K562 (cell line): ENCODE results near the gene PIK3CG. TPM values are rescaled to one million over a fixed set of nuclear protein-coding genes. Genes with fewer than 3 reads are reported as not detected.

ENCODE experiments used
- BRD4 ChIP-seq: fragments of 200-600 bp; sonication (generic); IDR thresholded peaks from 2 replicates; pipeline ENCODE4 v1.6.1; 2017; ENCODE audit warnings: inconsistent platforms
- CBX2 ChIP-seq: fragments of 200-600 bp; sonication (generic); IDR thresholded peaks from one replicate; pipeline ENCODE4 v1.6.1; 2012; ENCODE audit warnings: mild to moderate bottlenecking, low read length, inconsistent platforms; ENCODE audit not compliant: insufficient read depth, poor library complexity, severe bottlenecking
- EGR1 ChIP-seq: fragments of 450-650 bp; conservative IDR thresholded peaks from 2 replicates; pipeline ENCODE4 v1.6.1; 2017; ENCODE audit warnings: mild to moderate bottlenecking
- JUND ChIP-seq, 2 experiments: IDR thresholded peaks; 2 replicates in 1 of 2; 3 replicates in 1 of 2; pipeline ENCODE4 v1.6.1; 2011; ENCODE audit warnings: borderline replicate concordance in 2 of 2, low read depth in 2 of 2, low read length in 2 of 2, improper control_type of control experiment in 1 of 2, missing biosample characterization in 1 of 2, missing genetic modification characterization in 1 of 2, missing genetic modification reagents in 1 of 2
- KHSRP ChIP-seq: fragments of 450-650 bp; IDR thresholded peaks from 2 replicates; pipeline ENCODE4 v1.6.1; 2017
- L3MBTL2 ChIP-seq: fragments of 450-650 bp; IDR thresholded peaks from 2 replicates; pipeline ENCODE4 v1.6.1; 2016; ENCODE audit warnings: mild to moderate bottlenecking, moderate library complexity
- MAFG ChIP-seq: fragments of 450-650 bp; conservative IDR thresholded peaks from 2 replicates; pipeline ENCODE4 v1.6.1; 2016; ENCODE audit warnings: missing genetic modification characterization, missing compliant biosample characterization
- MED1 ChIP-seq: sonication (generic); formaldehyde crosslinking; IDR thresholded peaks from 2 replicates; pipeline ENCODE4 v1.8.1; 2023; ENCODE audit warnings: missing genetic modification reagents, borderline replicate concordance
- MYC ChIP-seq, 2 experiments: fragments of 250-450 bp in 1 of 2; sonication (Bioruptor Pico) in 1 of 2; IDR thresholded peaks; 2 replicates each; pipeline versions ENCODE4 v1.5.1 to v1.6.1; 2012 to 2021; ENCODE audit warnings: low read depth in 2 of 2, borderline replicate concordance in 1 of 2, improper control_type of control experiment in 1 of 2, low read length in 1 of 2, mild to moderate bottlenecking in 1 of 2, moderate library complexity in 1 of 2
- NCOA1 ChIP-seq: fragments of 450-650 bp; IDR thresholded peaks from 2 replicates; pipeline ENCODE4 v1.6.1; 2016; ENCODE audit warnings: low read depth
- NR2F6 ChIP-seq: fragments of 450-650 bp; formaldehyde crosslinking; IDR thresholded peaks from 2 replicates; pipeline ENCODE4 v1.4.0; 2020; ENCODE audit warnings: mild to moderate bottlenecking
- POLR2G ChIP-seq: fragments of 200-400 bp; formaldehyde crosslinking; IDR thresholded peaks from 2 replicates; pipeline ENCODE4 v1.6.1; 2017; ENCODE audit warnings: low read depth, mild to moderate bottlenecking, antibody characterized with exemption, low read length, moderate library complexity
- PTTG1 ChIP-seq: fragments of 450-650 bp; IDR thresholded peaks from 2 replicates; pipeline ENCODE4 v1.6.1; 2016; ENCODE audit warnings: low read depth, mild to moderate bottlenecking, missing genetic modification characterization, missing compliant biosample characterization
- TCF3 ChIP-seq: sonication (generic); formaldehyde crosslinking; IDR thresholded peaks from 2 replicates; pipeline ENCODE4 v1.4.0; 2020; ENCODE audit warnings: mild to moderate bottlenecking, missing genetic modification reagents
- ZNF165 ChIP-seq: fragments of 250-450 bp; sonication (Bioruptor Pico); IDR thresholded peaks from 2 replicates; pipeline ENCODE4 v1.4.0; 2020; ENCODE audit warnings: borderline replicate concordance
- polyA plus RNA-seq, 8 experiments: library from polyadenylated mRNA; depleted of rRNA in 4 of 8; stranded (reverse) in 5 of 8; unstranded in 3 of 8; fragments of >200 nt; fragmentation: Nextera tagmentation in 2 of 8; fragmentation: Illumina TruSeq in 1 of 8; extraction: Ambion mirVana in 2 of 8; extraction: Trizol in 1 of 8; gene quantifications; 2 replicates each; pipeline versions ENCODE4 v1.2.1 to v1.2.3, GENCODE V29; 2011 to 2014; ENCODE audit warnings: inconsistent platforms in 1 of 8, missing spikeins in 1 of 8
- total RNA-seq, 7 experiments: library from RNA; depleted of rRNA in 6 of 7; stranded (reverse); fragments of >200 nt in 6 of 7; fragmentation: Illumina TruSeq in 2 of 7; extraction: Trizol in 2 of 7; gene quantifications; 2 replicates each; pipeline versions ENCODE4 v1.2.1 to v1.2.3, GENCODE V29; 2011 to 2021; ENCODE audit warnings: low replicate concordance in 1 of 7
- TF ChIP-seq, protein P1 (sequence below): fragments of 250-450 bp; sonication (Bioruptor Pico); IDR thresholded peaks from 2 replicates; pipeline ENCODE4 v1.8.0; 2022; ENCODE audit warnings: moderate library complexity, mild to moderate bottlenecking, inconsistent platforms
- TF ChIP-seq, protein P2 (sequence below): fragments of 250-450 bp; sonication (Bioruptor Pico); IDR thresholded peaks from 2 replicates; pipeline ENCODE4 v1.5.0; 2021; ENCODE audit warnings: mild to moderate bottlenecking, borderline replicate concordance
- TF ChIP-seq, protein P3 (sequence below), 3 experiments: IDR thresholded peaks in 2 of 3; conservative IDR thresholded peaks in 1 of 3; 2 replicates each; pipeline ENCODE4 v1.5.1; 2011 to 2012; ENCODE audit warnings: low read length in 3 of 3, mild to moderate bottlenecking in 3 of 3, control low read depth in 2 of 3, improper control_type of control experiment in 1 of 3, inconsistent platforms in 1 of 3, low read depth in 1 of 3, mixed read lengths in 1 of 3, moderate library complexity in 1 of 3; ENCODE audit not compliant: insufficient read depth in 2 of 3

Gene PIK3CG
- total and polyA plus RNA-seq, 9 of the 15 experiments (the other 6 are each of a cell fraction or from before 2014, with no cell fraction given): 5.3 to 42.5 (median 29.0) TPM

GRCh38 chr7:106862317-106863089 is 2.6 kb upstream of the PIK3CG start (continued):
- peak; percentile 74 for TF ChIP-seq L3MBTL2
- no peak for TF ChIP-seq PTTG1 (tag)
- TF ChIP-seq NCOA1: no peak
- TF ChIP-seq TCF3 (CRISPR knock-in tag): no peak
- no peak for TF ChIP-seq CBX2
- TF ChIP-seq POLR2G: no peak
- no peak for TF ChIP-seq BRD4
- TF ChIP-seq, protein P1, sequence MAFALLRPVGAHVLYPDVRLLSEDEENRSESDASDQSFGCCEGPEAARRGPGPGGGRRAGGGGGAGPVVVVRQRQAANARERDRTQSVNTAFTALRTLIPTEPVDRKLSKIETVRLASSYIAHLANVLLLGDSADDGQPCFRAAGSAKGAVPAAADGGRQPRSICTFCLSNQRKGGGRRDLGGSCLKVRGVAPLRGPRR (CRISPR knock-in tag): no peak
- no peak for TF ChIP-seq EGR1
- TF ChIP-seq NR2F6 (CRISPR knock-in tag): no peak
- TF ChIP-seq, protein P2, sequence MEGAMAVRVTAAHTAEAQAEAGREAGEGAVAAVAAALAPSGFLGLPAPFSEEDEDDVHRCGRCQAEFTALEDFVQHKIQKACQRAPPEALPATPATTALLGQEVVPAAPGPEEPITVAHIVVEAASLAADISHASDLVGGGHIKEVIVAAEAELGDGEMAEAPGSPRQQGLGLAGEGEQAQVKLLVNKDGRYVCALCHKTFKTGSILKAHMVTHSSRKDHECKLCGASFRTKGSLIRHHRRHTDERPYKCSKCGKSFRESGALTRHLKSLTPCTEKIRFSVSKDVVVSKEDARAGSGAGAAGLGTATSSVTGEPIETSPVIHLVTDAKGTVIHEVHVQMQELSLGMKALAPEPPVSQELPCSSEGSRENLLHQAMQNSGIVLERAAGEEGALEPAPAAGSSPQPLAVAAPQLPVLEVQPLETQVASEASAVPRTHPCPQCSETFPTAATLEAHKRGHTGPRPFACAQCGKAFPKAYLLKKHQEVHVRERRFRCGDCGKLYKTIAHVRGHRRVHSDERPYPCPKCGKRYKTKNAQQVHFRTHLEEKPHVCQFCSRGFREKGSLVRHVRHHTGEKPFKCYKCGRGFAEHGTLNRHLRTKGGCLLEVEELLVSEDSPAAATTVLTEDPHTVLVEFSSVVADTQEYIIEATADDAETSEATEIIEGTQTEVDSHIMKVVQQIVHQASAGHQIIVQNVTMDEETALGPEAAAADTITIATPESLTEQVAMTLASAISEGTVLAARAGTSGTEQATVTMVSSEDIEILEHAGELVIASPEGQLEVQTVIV (CRISPR knock-in tag): no peak
- TF ChIP-seq ZNF165: no peak
- TF ChIP-seq, protein P3, sequence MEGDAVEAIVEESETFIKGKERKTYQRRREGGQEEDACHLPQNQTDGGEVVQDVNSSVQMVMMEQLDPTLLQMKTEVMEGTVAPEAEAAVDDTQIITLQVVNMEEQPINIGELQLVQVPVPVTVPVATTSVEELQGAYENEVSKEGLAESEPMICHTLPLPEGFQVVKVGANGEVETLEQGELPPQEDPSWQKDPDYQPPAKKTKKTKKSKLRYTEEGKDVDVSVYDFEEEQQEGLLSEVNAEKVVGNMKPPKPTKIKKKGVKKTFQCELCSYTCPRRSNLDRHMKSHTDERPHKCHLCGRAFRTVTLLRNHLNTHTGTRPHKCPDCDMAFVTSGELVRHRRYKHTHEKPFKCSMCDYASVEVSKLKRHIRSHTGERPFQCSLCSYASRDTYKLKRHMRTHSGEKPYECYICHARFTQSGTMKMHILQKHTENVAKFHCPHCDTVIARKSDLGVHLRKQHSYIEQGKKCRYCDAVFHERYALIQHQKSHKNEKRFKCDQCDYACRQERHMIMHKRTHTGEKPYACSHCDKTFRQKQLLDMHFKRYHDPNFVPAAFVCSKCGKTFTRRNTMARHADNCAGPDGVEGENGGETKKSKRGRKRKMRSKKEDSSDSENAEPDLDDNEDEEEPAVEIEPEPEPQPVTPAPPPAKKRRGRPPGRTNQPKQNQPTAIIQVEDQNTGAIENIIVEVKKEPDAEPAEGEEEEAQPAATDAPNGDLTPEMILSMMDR (IDR thresholded peaks at IDR 0.05 in 2 of 3, conservative IDR thresholded peaks at IDR 0.05 in 1 of 3; ENCODE audit: insufficient read depth in 2 of 3, low read depth in 1 of 3, low read length in 3 of 3): no peak
- TF ChIP-seq MYC (IDR thresholded peaks at IDR 0.05; ENCODE audit: low read depth, low read length): peak; percentile 38
- TF ChIP-seq MYC (CRISPR knock-in tag; IDR thresholded peaks at IDR 0.05; ENCODE audit: borderline replicate concordance, low read depth): no peak
- peak; percentile 37; the same call in 1 of the 2 replicates for TF ChIP-seq JUND (IDR thresholded peaks at IDR 0.05; ENCODE audit: borderline replicate concordance, low read depth, low read length)
- TF ChIP-seq JUND (tag; IDR thresholded peaks at IDR 0.05; ENCODE audit: borderline replicate concordance, low read depth, low read length): no peak
- TF ChIP-seq KHSRP: no peak
- no peak for TF ChIP-seq MED1 (CRISPR knock-in tag)
- TF ChIP-seq MAFG (tag): 0 out of 2 replicates have a peak, but pooled peaks have one; percentile 32
